Stimulated activated naive CD8-positive, alpha-beta T cell treated with anti-CD3 and anti-CD28 coated beads, Interleukin-15, amount 100 ng/mL, for 72 hours (primary cell): ENCODE measurements around the gene TPRKB.
"Not testable (repeated sequence)": the region's sequence is repeated elsewhere in the genome, so short reads cannot be mapped to it uniquely, and the experiment has no call there.

ENCODE experiments used
- ATAC-seq: fragments of 150-1000 bp; cut with Tn5 transposase; 2 replicates; pipeline ENCODE4 v1.10.0; 2021; ENCODE audit warnings: mild to moderate bottlenecking, moderate library complexity
- DNase-seq, 2 donors: peaks; one replicate each; pipeline ENCODE4 v3.0.0; 2021 to 2022
- H3K27ac Mint-ChIP-seq, 2 donors: one replicate each; pipeline ENCODE4 v1.8.0; 2022; ENCODE audit warnings: mild to moderate bottlenecking in 2 of 2, mixed read lengths in 2 of 2, moderate library complexity in 2 of 2
- H3K27me3 Mint-ChIP-seq: one replicate; pipeline ENCODE4 v1.8.0; 2022; ENCODE audit warnings: mixed read lengths
- H3K4me1 Mint-ChIP-seq: one replicate; pipeline ENCODE4 v1.8.0; 2022; ENCODE audit warnings: mild to moderate bottlenecking, mixed read lengths
- H3K4me3 Mint-ChIP-seq, 2 donors: one replicate each; pipeline ENCODE4 v1.8.0; 2022; ENCODE audit warnings: mild to moderate bottlenecking in 2 of 2, mixed read lengths in 2 of 2, moderate library complexity in 1 of 2
- H3K9me3 Mint-ChIP-seq, 2 donors: one replicate each; pipeline ENCODE4 v1.8.0; 2022; ENCODE audit warnings: mixed read lengths in 2 of 2

The TPRKB gene

GRCh38 chr2:73697606-73698005 is 39.5 kb downstream of the TPRKB start:
- ATAC-seq = no peak

GRCh38 chr2:73696985-73697384 is 40.2 kb downstream of the TPRKB start:
- H3K9me3 Mint-ChIP-seq, H3K4me1 Mint-ChIP-seq, ATAC-seq, DNase-seq, H3K27ac Mint-ChIP-seq, H3K4me3 Mint-ChIP-seq: not testable (repeated sequence)
- H3K27me3 Mint-ChIP-seq = peaks cover 25% of the 10 kb centered on the region

More at GRCh38 chr2:73697606-73698005, 39.5 kb downstream of the TPRKB start:
- Mint-ChIP-seq H3K4me1 (no peaks in the 10 kb centered on the region), H3K9me3 (no peaks in the 10 kb centered on the region), H3K4me3 (no peak overlapping the region), H3K27ac (no peak overlapping the region), H3K27me3 (peaks cover 31% of the 10 kb centered on the region)
- no peak for DNase-seq

GRCh38 chr2:73696521-73696920 is 40.6 kb downstream of the TPRKB start:
- not testable (repeated sequence) for H3K4me3 Mint-ChIP-seq, H3K4me1 Mint-ChIP-seq, H3K9me3 Mint-ChIP-seq, H3K27ac Mint-ChIP-seq, DNase-seq, ATAC-seq
- peaks cover 21% of the 10 kb centered on the region for H3K27me3 Mint-ChIP-seq

- H3K4me1 Mint-ChIP-seq, H3K27me3 Mint-ChIP-seq, H3K4me3 Mint-ChIP-seq, H3K27ac Mint-ChIP-seq: not testable (repeated sequence)
- peaks cover 0 to 13% of the 10 kb centered on the region in 2 donors for H3K9me3 Mint-ChIP-seq
- ATAC-seq = peak; percentile 90
- DNase-seq = peak; percentile 13 to 27
Measured at GRCh38 chr2:73690372-73691088, 46.6 kb downstream of the TPRKB start.

- H3K4me1 Mint-ChIP-seq, H3K27ac Mint-ChIP-seq, ATAC-seq, H3K27me3 Mint-ChIP-seq, DNase-seq, H3K4me3 Mint-ChIP-seq: not testable (repeated sequence)
- peaks cover 0 to 13% of the 10 kb centered on the region in 2 donors for H3K9me3 Mint-ChIP-seq
Measured at GRCh38 chr2:73688494-73688893, 48.7 kb downstream of the TPRKB start.

- H3K27me3 Mint-ChIP-seq = no peaks in the 10 kb centered on the region
- H3K9me3 Mint-ChIP-seq = peaks cover 0 to 13% of the 10 kb centered on the region in 2 donors
- no peak for ATAC-seq
- H3K27ac Mint-ChIP-seq = no peak overlapping the region
- H3K4me3 Mint-ChIP-seq = no peak overlapping the region
- DNase-seq = no peak
- H3K4me1 Mint-ChIP-seq = no peaks in the 10 kb centered on the region
Measured at GRCh38 chr2:73685764-73686438, 51.2 kb downstream of the TPRKB start.

- not testable (repeated sequence) for DNase-seq, H3K27me3 Mint-ChIP-seq, ATAC-seq, H3K4me3 Mint-ChIP-seq, H3K27ac Mint-ChIP-seq, H3K4me1 Mint-ChIP-seq
- peaks cover 0 to 13% of the 10 kb centered on the region in 2 donors for H3K9me3 Mint-ChIP-seq
Measured at GRCh38 chr2:73684905-73685304, 52.2 kb downstream of the TPRKB start.

- not testable (repeated sequence) for DNase-seq, H3K4me3 Mint-ChIP-seq, H3K27me3 Mint-ChIP-seq, H3K4me1 Mint-ChIP-seq, H3K27ac Mint-ChIP-seq
- peak; percentile 49 for ATAC-seq
- H3K9me3 Mint-ChIP-seq = peaks cover 0 to 13% of the 10 kb centered on the region in 2 donors
Measured at GRCh38 chr2:73684325-73684724, 52.8 kb downstream of the TPRKB start.

GRCh38 chr2:73679951-73680571 is 57.1 kb downstream of the TPRKB start:
- not testable (repeated sequence) for H3K9me3 Mint-ChIP-seq, H3K27me3 Mint-ChIP-seq, H3K27ac Mint-ChIP-seq, H3K4me1 Mint-ChIP-seq, H3K4me3 Mint-ChIP-seq
- ATAC-seq (peak; percentile 56), DNase-seq (peak; percentile 18 to 20)
